Measurements from ENCODE around the gene SRRM5.

DNA sequence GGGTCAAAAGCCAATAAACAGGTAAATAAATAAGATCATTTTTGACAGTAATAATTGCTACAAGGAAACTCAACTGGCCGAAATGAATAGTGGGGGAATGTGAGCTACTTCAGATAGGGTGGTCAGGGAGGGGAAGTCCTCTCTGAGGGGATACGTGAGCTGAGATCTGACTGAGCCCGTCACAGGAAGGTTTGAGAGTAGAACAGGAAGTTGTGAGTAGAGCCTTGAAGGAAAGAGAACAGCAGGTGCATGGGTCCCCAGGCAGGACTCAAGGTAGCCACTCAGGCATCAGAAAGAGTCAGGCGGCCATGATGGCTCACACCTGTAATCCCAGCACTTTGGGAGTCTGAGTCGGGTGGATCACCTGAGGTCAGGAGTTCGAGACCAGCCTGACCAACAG is 22.2 kb upstream of the SRRM5 start:
- TF ChIP-seq, protein P1, sequence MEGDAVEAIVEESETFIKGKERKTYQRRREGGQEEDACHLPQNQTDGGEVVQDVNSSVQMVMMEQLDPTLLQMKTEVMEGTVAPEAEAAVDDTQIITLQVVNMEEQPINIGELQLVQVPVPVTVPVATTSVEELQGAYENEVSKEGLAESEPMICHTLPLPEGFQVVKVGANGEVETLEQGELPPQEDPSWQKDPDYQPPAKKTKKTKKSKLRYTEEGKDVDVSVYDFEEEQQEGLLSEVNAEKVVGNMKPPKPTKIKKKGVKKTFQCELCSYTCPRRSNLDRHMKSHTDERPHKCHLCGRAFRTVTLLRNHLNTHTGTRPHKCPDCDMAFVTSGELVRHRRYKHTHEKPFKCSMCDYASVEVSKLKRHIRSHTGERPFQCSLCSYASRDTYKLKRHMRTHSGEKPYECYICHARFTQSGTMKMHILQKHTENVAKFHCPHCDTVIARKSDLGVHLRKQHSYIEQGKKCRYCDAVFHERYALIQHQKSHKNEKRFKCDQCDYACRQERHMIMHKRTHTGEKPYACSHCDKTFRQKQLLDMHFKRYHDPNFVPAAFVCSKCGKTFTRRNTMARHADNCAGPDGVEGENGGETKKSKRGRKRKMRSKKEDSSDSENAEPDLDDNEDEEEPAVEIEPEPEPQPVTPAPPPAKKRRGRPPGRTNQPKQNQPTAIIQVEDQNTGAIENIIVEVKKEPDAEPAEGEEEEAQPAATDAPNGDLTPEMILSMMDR (IDR thresholded peaks at IDR 0.05), result no peak
- TF ChIP-seq POLR2A (IDR thresholded peaks at IDR 0.05), result no peak

Measured in adrenal gland (tissue), 5 donors.